H9 (cell line): ENCODE results near the gene EIF4E3. TPM values are rescaled to one million over a fixed set of nuclear protein-coding genes. Genes with fewer than 3 reads are reported as not detected.

ENCODE experiments used
- DNase-seq: peaks from one replicate; pipeline ENCODE4 v3.0.0-alpha.2; 2017
- H2AFZ ChIP-seq: one replicate; pipeline ENCODE4 v1.6.1; 2013; ENCODE audit warnings: mild to moderate bottlenecking, low read length, control low read depth, moderate library complexity
- H2AK5ac ChIP-seq: 2 replicates; pipeline ENCODE4 v1.6.1; 2013; ENCODE audit warnings: low read length, control low read depth, mixed read lengths; ENCODE audit not compliant: insufficient read length
- H2BK120ac ChIP-seq: one replicate; pipeline ENCODE4 v1.6.1; 2013; ENCODE audit warnings: low read depth, mild to moderate bottlenecking, low read length, control low read depth, inconsistent platforms; ENCODE audit not compliant: poor library complexity, severe bottlenecking
- H2BK12ac ChIP-seq: 2 replicates; pipeline ENCODE4 v1.6.1; 2013; ENCODE audit warnings: low read length, control low read depth, mixed read lengths, low read depth; ENCODE audit not compliant: insufficient read length
- H2BK15ac ChIP-seq: 2 replicates; pipeline ENCODE4 v1.6.1; 2013; ENCODE audit warnings: low read depth, low read length, control low read depth
- H2BK20ac ChIP-seq: one replicate; pipeline ENCODE4 v1.6.1; 2013; ENCODE audit warnings: low read depth, mild to moderate bottlenecking, low read length, control low read depth, inconsistent platforms; ENCODE audit not compliant: poor library complexity, severe bottlenecking
- H2BK5ac ChIP-seq: 2 replicates; pipeline ENCODE4 v1.6.1; 2013; ENCODE audit warnings: low read length, control low read depth, mixed read lengths; ENCODE audit not compliant: insufficient read length
- H3K14ac ChIP-seq: 2 replicates; pipeline ENCODE4 v1.6.1; 2013; ENCODE audit warnings: low read length, control low read depth; ENCODE audit not compliant: insufficient read depth
- H3K18ac ChIP-seq: 2 replicates; pipeline ENCODE4 v1.6.1; 2013; ENCODE audit warnings: low read depth, mild to moderate bottlenecking, mixed read lengths, low read length, control low read depth; ENCODE audit not compliant: insufficient read length
- H3K23ac ChIP-seq: 2 replicates; pipeline ENCODE4 v1.6.1; 2013; ENCODE audit warnings: low read length, control low read depth, mixed read lengths, low read depth; ENCODE audit not compliant: insufficient read length
- H3K23me2 ChIP-seq: 2 replicates; pipeline ENCODE4 v1.6.1; 2013; ENCODE audit warnings: low read depth, mild to moderate bottlenecking, mixed read lengths, low read length, control low read depth; ENCODE audit not compliant: insufficient read length, poor library complexity, severe bottlenecking
- H3K27ac ChIP-seq: 2 replicates; pipeline ENCODE4 v1.5.1; 2013; ENCODE audit warnings: low read length, control low read depth, mixed read lengths, low read depth; ENCODE audit not compliant: insufficient read length
- H3K27me3 ChIP-seq: 2 replicates; pipeline ENCODE4 v1.6.1; 2013; ENCODE audit warnings: low read length, control low read depth, inconsistent platforms; ENCODE audit not compliant: insufficient read depth
- H3K4ac ChIP-seq: 2 replicates; pipeline ENCODE4 v1.6.1; 2013; ENCODE audit warnings: low read depth, mild to moderate bottlenecking, control low read depth, inconsistent platforms, low read length, moderate library complexity
- H3K4me1 ChIP-seq: 2 replicates; pipeline ENCODE4 v1.6.1; 2013; ENCODE audit warnings: low read length, control low read depth, inconsistent platforms; ENCODE audit not compliant: insufficient read depth
- H3K4me2 ChIP-seq: 2 replicates; pipeline ENCODE4 v1.6.1; 2013; ENCODE audit warnings: low read length, control low read depth, mixed read lengths; ENCODE audit not compliant: insufficient read length, insufficient read depth
- H3K56ac ChIP-seq: 2 replicates; pipeline ENCODE4 v1.6.1; 2013; ENCODE audit warnings: low read depth, mild to moderate bottlenecking, mixed read lengths, low read length, control low read depth; ENCODE audit not compliant: insufficient read length
- H3K79me1 ChIP-seq: 2 replicates; pipeline ENCODE4 v1.6.1; 2013; ENCODE audit warnings: low read depth, mild to moderate bottlenecking, moderate library complexity, low read length, control low read depth, inconsistent platforms; ENCODE audit not compliant: insufficient read depth, poor library complexity, severe bottlenecking
- H3K79me2 ChIP-seq: 2 replicates; pipeline ENCODE4 v1.6.1; 2013; ENCODE audit warnings: low read length, control low read depth, inconsistent platforms; ENCODE audit not compliant: insufficient read depth
- H3K9ac ChIP-seq: 2 replicates; pipeline ENCODE4 v1.6.1; 2013; ENCODE audit warnings: low read length, control low read depth, mixed read lengths; ENCODE audit not compliant: insufficient read length; ENCODE audit errors: extremely low read depth
- H3K9me3 ChIP-seq: one replicate; pipeline ENCODE4 v1.6.1; 2013; ENCODE audit warnings: low read depth, low read length, inconsistent platforms; ENCODE audit not compliant: control insufficient read depth
- H3T11ph ChIP-seq: one replicate; pipeline ENCODE4 v1.6.1; 2013; ENCODE audit warnings: mild to moderate bottlenecking, low read length, control low read depth, inconsistent platforms
- H4K20me1 ChIP-seq: one replicate; pipeline ENCODE4 v1.6.1; 2013; ENCODE audit not compliant: control insufficient read depth, insufficient read length, insufficient read depth
- H4K5ac ChIP-seq: 2 replicates; pipeline ENCODE4 v1.6.1; 2013; ENCODE audit warnings: low read depth, mild to moderate bottlenecking, mixed read lengths, low read length, control low read depth; ENCODE audit not compliant: insufficient read length
- H4K8ac ChIP-seq: replicated peaks from 2 replicates; pipeline ENCODE4 v1.6.1; 2013; ENCODE audit warnings: low read length, control low read depth, mixed read lengths, low read depth; ENCODE audit not compliant: insufficient read length
- H4K91ac ChIP-seq: 2 replicates; pipeline ENCODE4 v1.6.1; 2013; ENCODE audit warnings: low read depth, mild to moderate bottlenecking, moderate library complexity, mixed read lengths, low read length, control low read depth; ENCODE audit not compliant: insufficient read length
- H3K27ac Mint-ChIP-seq, 3 experiments: 2 replicates in 2 of 3; 3 replicates in 1 of 3; pipeline ENCODE4 v1.8.0; 2020 to 2021; ENCODE audit warnings: mixed read lengths in 3 of 3, mild to moderate bottlenecking in 1 of 3, moderate library complexity in 1 of 3
- H3K27me3 Mint-ChIP-seq: 2 replicates; pipeline ENCODE4 v1.8.0; 2021; ENCODE audit warnings: low read depth, mild to moderate bottlenecking, moderate library complexity, mixed read lengths
- H3K36me3 Mint-ChIP-seq, 3 experiments: 2 replicates in 2 of 3; 3 replicates in 1 of 3; pipeline ENCODE4 v1.8.0; 2020 to 2021; ENCODE audit warnings: low read depth in 3 of 3, mixed read lengths in 3 of 3; ENCODE audit not compliant: insufficient read depth in 1 of 3
- H3K4me1 Mint-ChIP-seq, 2 experiments: 2 replicates each; pipeline ENCODE4 v1.8.0; 2020; ENCODE audit warnings: mixed read lengths in 2 of 2
- H3K4me3 Mint-ChIP-seq, 2 experiments: 2 replicates in 1 of 2; 3 replicates in 1 of 2; pipeline ENCODE4 v1.8.0; 2020 to 2021; ENCODE audit warnings: mild to moderate bottlenecking in 2 of 2, mixed read lengths in 2 of 2, moderate library complexity in 1 of 2
- H3K9me3 Mint-ChIP-seq, 2 experiments: 2 replicates in 1 of 2; 3 replicates in 1 of 2; pipeline ENCODE4 v1.8.0; 2020; ENCODE audit warnings: mild to moderate bottlenecking in 2 of 2, mixed read lengths in 2 of 2, moderate library complexity in 1 of 2
- CTCF ChIP-seq: fragments of 200-600 bp; sonication (generic); conservative IDR thresholded peaks from 3 replicates; pipeline ENCODE4 v1.8.0; 2021; ENCODE audit warnings: antibody characterized with exemption, mild to moderate bottlenecking
- WGBS: extraction: QIAGEN DNeasy Blood & Tissue Kit; methylation state at CpG from one replicate; pipeline ENCODE4 v1.1.7; 2013; ENCODE audit warnings: missing lambda C conversion rate, low lambda C conversion rate, mixed read lengths; ENCODE audit not compliant: insufficient read length; ENCODE audit errors: extremely low coverage; 5-methylcytosine and 5-hydroxymethylcytosine counted together
- total RNA-seq: library from RNA; stranded (reverse); gene quantifications from 2 replicates; pipeline ENCODE4 v1.2.1, GENCODE V29; 2021

EIF4E3 gene
- total RNA-seq, 1 experiment from 2014 or later, result 12.9 TPM

- peak overlapping the region in 2 of 3 experiments; percentile 53 to 93; a peak in 2 of 7 replicates for H3K27ac Mint-ChIP-seq
- WGBS, result no CpG with 5 or more reads among the region's 4 CpGs
Observed at GRCh38 chr3:71728632-71729342, 3.6 kb upstream of the EIF4E3 start.

More at GRCh38 chr3:71728632-71729342, 3.6 kb upstream of the EIF4E3 start:
- H3K4ac ChIP-seq, result no peak overlapping the region
- H2BK15ac ChIP-seq, result no peak overlapping the region
- H4K20me1 ChIP-seq, result no peaks in the 10 kb centered on the region
- no peak overlapping the region for H4K8ac ChIP-seq
- H3K9me3 ChIP-seq, result no peaks in the 10 kb centered on the region
- no peak overlapping the region for H4K5ac ChIP-seq
- Mint-ChIP-seq H3K4me1 (peaks cover 33 to 42% of the 10 kb centered on the region in 2 experiments), H3K9me3 (no peaks in the 10 kb centered on the region), H3K4me3 (no peak overlapping the region; a peak in 1 of 5 replicates), H3K27me3 (peaks cover 21% of the 10 kb centered on the region), H3K36me3 (peaks cover 0 to 2% (median 0%) of the 10 kb centered on the region in 3 experiments; a peak in 1 of 7 replicates)
- H2BK120ac ChIP-seq, result no peak overlapping the region
- peaks cover 6% of the 10 kb centered on the region; the same call in 1 of the 2 replicates for H3K27me3 ChIP-seq
- peaks cover 9% of the 10 kb centered on the region for H3K23me2 ChIP-seq
- no peak overlapping the region for H3K4me2 ChIP-seq
- no peak for TF ChIP-seq CTCF
- no peak overlapping the region for H3T11ph ChIP-seq
- H2BK12ac ChIP-seq, result no peak overlapping the region
- H3K79me2 ChIP-seq, result no peaks in the 10 kb centered on the region
- H3K14ac ChIP-seq, result no peak overlapping the region
- no peak overlapping the region for H3K23ac ChIP-seq
- H3K9ac ChIP-seq, result no peak overlapping the region
- peak; percentile 84 for DNase-seq
- H2AFZ ChIP-seq, result no peak overlapping the region
- no peak overlapping the region for H3K56ac ChIP-seq
- H3K27ac ChIP-seq, result peak overlapping the region; percentile 21
- H2BK5ac ChIP-seq, result no peak overlapping the region
- peaks cover 5% of the 10 kb centered on the region; the same call in 1 of the 2 replicates for H3K4me1 ChIP-seq
- no peak overlapping the region for H4K91ac ChIP-seq
- H2AK5ac ChIP-seq, result no peak overlapping the region
- no peaks in the 10 kb centered on the region for H3K79me1 ChIP-seq
- no peak overlapping the region for H2BK20ac ChIP-seq
- H3K18ac ChIP-seq, result no peak overlapping the region
